ENCODE data around the gene AP5Z1.

DNA sequence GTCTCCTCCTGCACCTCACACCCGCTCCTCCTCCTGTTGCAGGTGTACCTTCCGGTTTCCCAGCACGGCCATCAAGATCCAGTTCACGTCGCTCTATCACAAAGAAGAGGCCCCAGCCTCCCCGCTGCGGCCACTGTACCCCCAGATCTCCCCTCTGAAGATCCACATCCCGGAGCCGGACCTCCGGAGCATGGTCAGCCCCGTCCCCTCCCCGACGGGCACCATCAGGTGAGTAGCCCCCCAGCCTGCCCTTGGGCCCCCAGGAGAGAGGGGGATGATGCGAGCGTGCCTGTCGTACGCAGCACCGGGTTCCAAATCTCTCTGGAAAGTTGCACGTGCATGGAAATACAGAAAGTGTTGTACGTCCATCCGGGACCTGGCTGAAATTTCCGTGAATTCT is 34.6 kb upstream of the AP5Z1 start:
- TF ChIP-seq, protein P1, sequence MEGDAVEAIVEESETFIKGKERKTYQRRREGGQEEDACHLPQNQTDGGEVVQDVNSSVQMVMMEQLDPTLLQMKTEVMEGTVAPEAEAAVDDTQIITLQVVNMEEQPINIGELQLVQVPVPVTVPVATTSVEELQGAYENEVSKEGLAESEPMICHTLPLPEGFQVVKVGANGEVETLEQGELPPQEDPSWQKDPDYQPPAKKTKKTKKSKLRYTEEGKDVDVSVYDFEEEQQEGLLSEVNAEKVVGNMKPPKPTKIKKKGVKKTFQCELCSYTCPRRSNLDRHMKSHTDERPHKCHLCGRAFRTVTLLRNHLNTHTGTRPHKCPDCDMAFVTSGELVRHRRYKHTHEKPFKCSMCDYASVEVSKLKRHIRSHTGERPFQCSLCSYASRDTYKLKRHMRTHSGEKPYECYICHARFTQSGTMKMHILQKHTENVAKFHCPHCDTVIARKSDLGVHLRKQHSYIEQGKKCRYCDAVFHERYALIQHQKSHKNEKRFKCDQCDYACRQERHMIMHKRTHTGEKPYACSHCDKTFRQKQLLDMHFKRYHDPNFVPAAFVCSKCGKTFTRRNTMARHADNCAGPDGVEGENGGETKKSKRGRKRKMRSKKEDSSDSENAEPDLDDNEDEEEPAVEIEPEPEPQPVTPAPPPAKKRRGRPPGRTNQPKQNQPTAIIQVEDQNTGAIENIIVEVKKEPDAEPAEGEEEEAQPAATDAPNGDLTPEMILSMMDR (conservative IDR thresholded peaks at IDR 0.05; ENCODE audit: low read length) = no peak
- TF ChIP-seq EZH2phosphoT487 (IDR thresholded peaks at IDR 0.05; ENCODE audit: borderline replicate concordance, low read depth, low read length) = no peak
